Epithelial cell of proximal tubule (primary cell): Measurements from ENCODE around the gene BCL2A1. TPM values are rescaled to one million over a fixed set of nuclear protein-coding genes. Genes with fewer than 3 reads are reported as not detected.

Experiments
- DNase-seq: peaks from one replicate; pipeline ENCODE4 v3.0.0-alpha.2; 2011; ENCODE audit warnings: low read depth
- H3K4me3 ChIP-seq: 2 replicates; pipeline ENCODE4 v1.5.1; 2011; ENCODE audit warnings: low read depth, mild to moderate bottlenecking, low read length
- CTCF ChIP-seq: conservative IDR thresholded peaks from 2 replicates; pipeline ENCODE4 v1.5.1; 2012; ENCODE audit warnings: low read depth, mild to moderate bottlenecking, low read length
- total RNA-seq: library from RNA; depleted of rRNA; stranded (reverse); fragments of >200 nt; gene quantifications from 2 replicates; pipeline ENCODE4 v1.2.3, GENCODE V29; 2015

Gene BCL2A1
- total RNA-seq, 1 donor from 2014 or later, result 3.5 TPM

GRCh38 chr15:79994615-79995014 lies 23.6 kb upstream of the BCL2A1 start:
- no peak for DNase-seq
- no peak overlapping the region for H3K4me3 ChIP-seq
- TF ChIP-seq CTCF, result no peak

- H3K4me3 ChIP-seq, result no peak overlapping the region
- DNase-seq, result no peak
- TF ChIP-seq CTCF, result no peak
These were observed 20.8 kb upstream of the BCL2A1 start for GRCh38 chr15:79991826-79992225.

GRCh38 chr15:79990997-79991334 lies 20.0 kb upstream of the BCL2A1 start:
- no peak for DNase-seq
- no peak overlapping the region for H3K4me3 ChIP-seq
- TF ChIP-seq CTCF, result no peak

GRCh38 chr15:79990280-79990996 lies 19.4 kb upstream of the BCL2A1 start:
- no peak overlapping the region for H3K4me3 ChIP-seq
- no peak for TF ChIP-seq CTCF
- no peak for DNase-seq

GRCh38 chr15:79989682-79990081 lies 18.7 kb upstream of the BCL2A1 start:
- no peak overlapping the region for H3K4me3 ChIP-seq
- TF ChIP-seq CTCF, result no peak
- DNase-seq, result no peak

- H3K4me3 ChIP-seq, result no peak overlapping the region
- no peak for DNase-seq
- no peak for TF ChIP-seq CTCF
These were observed 18.2 kb upstream of the BCL2A1 start for GRCh38 chr15:79989183-79989582.

GRCh38 chr15:79988448-79989117 lies 17.6 kb upstream of the BCL2A1 start:
- no peak for DNase-seq
- H3K4me3 ChIP-seq, result no peak overlapping the region
- TF ChIP-seq CTCF, result no peak
